AG09309 (cell line): ENCODE data around the gene ZNF367.
"Not testable (repeated sequence)": the region's sequence is repeated elsewhere in the genome, so short reads cannot be mapped to it uniquely, and the experiment has no call there.

Source experiments
- DNase-seq: peaks from one replicate; pipeline ENCODE4 v3.0.0-alpha.2; 2010; ENCODE audit warnings: low read depth
- H3K4me3 ChIP-seq: 2 replicates; pipeline ENCODE4 v1.5.1; 2011; ENCODE audit warnings: mild to moderate bottlenecking, low read depth, low read length, moderate library complexity; ENCODE audit not compliant: control insufficient read depth
- TF ChIP-seq, protein P1 (sequence below): IDR thresholded peaks from 2 replicates; pipeline ENCODE4 v1.5.1; 2011; ENCODE audit warnings: mild to moderate bottlenecking, low read depth, low read length, inconsistent platforms; ENCODE audit not compliant: insufficient read depth, control insufficient read depth; ENCODE audit errors: missing control alignments

ZNF367 gene

GRCh38 chr9:96381696-96382095, 36.5 kb downstream of the ZNF367 start:
- TF ChIP-seq, protein P1, sequence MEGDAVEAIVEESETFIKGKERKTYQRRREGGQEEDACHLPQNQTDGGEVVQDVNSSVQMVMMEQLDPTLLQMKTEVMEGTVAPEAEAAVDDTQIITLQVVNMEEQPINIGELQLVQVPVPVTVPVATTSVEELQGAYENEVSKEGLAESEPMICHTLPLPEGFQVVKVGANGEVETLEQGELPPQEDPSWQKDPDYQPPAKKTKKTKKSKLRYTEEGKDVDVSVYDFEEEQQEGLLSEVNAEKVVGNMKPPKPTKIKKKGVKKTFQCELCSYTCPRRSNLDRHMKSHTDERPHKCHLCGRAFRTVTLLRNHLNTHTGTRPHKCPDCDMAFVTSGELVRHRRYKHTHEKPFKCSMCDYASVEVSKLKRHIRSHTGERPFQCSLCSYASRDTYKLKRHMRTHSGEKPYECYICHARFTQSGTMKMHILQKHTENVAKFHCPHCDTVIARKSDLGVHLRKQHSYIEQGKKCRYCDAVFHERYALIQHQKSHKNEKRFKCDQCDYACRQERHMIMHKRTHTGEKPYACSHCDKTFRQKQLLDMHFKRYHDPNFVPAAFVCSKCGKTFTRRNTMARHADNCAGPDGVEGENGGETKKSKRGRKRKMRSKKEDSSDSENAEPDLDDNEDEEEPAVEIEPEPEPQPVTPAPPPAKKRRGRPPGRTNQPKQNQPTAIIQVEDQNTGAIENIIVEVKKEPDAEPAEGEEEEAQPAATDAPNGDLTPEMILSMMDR = no peak
- DNase-seq = no peak
- H3K4me3 ChIP-seq = no peak overlapping the region

DNA sequence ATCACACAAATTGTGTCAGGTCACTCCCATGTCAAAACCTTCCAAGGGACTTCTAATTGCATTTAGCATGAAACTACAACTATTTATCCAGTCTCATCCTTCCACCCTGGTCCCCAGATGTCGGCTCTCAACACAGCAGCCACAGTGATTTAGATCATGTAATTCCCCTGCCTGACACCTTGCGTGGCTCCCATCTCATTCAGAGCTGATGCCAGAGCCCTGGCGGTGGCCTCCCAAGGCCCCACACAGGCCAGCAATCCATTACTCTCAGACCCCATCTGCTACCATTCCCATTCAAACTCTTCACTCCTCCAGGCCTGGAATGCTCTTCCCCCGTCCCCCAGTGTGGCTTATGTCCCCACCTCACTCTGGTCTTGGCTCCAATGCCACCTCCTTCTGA, 37.0 kb downstream of the ZNF367 start:
- no peak for DNase-seq
- no peak overlapping the region for H3K4me3 ChIP-seq
- TF ChIP-seq, protein P1 = no peak

DNA sequence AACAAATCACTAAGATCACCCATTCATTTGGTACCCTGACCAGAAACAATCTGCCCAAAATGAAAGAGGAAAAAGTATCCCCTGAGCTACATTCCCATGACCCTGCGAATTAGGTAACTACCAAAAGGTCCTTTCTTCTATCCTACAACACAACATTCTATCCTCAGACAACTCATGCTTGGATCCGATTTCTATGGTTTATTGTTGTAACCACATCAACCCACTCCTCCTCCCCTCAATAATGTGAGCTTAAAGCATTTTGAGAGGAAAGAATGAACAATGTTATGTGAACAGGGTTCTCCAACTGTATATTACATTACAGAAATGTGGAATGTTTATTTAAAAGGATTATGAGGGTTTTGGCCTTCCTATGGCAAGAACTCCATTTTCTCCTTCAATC, 38.7 kb downstream of the ZNF367 start:
- no peak overlapping the region for H3K4me3 ChIP-seq
- TF ChIP-seq, protein P1 = no peak
- DNase-seq = no peak

GRCh38 chr9:96378187-96378586, 40.0 kb downstream of the ZNF367 start:
- H3K4me3 ChIP-seq = no peak overlapping the region
- no peak for DNase-seq
- TF ChIP-seq, protein P1 = no peak

DNA sequence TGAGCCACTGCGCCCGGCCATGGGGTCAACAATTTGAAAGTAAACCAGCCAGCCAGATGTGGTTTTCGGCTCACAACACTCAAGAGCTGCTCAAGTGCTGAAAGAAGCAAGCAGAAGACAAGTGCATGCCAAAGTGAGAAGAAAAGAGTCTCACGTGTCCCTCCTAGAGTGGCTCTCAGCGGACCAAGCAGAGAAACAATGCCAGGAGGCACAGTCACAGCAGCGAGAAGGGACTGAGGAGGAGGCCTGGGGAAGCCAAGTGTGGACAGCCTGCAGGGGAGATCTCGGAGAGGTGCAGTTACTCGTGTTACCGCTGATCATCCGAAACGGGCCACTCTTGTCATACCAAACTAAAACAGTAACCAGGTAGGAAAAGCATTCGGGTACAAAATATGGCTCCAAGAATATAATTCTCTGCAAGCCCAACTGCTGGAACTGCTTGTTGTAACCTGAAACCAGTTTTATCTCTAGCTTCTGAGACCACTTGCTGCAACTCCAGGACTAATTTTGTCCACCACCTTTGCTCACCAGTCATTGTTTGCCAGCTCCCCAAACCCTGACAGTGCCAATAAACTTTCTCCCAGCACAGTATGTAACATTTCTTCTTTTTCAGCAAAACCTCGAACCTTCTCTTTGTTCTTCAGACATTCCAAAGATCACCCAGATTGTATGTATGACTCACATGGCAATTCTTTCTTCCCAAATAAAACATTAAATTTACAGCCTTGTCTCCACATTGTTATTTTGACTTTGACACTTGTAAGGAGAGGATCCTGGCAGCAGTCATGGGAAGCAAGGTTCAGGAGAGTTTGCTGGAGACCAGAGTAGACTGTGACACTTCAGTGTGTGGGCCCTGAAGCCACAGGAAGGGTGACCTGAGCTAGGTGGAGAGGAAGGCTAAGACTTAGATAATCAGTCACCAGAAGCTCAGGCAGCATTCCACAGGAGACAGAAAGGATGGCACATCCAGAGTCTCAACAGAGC, 41.0 kb downstream of the ZNF367 start:
- no peak overlapping the region for H3K4me3 ChIP-seq
- TF ChIP-seq, protein P1 = no peak
- peak; percentile 41 for DNase-seq

DNA sequence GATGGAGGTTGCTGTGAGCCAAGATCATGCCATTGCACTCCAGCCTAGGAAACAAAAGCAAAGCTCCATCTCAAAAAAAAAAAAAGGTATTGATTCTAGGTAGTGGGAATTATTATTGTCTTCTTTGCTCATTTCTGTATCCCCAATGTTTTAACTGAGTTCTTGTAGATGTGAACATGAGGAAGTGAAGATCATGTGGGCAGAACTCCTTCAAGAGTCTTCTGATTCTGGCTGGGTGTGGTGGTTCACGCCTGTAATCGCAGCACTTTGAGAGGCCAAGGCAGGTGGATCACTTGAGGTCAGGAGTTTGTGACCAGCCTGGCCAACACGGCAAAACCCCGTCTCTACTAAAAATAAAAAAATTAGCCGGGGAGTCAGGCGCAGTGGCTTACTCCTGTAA, 42.7 kb downstream of the ZNF367 start:
- DNase-seq, H3K4me3 ChIP-seq: not testable (repeated sequence)

DNA sequence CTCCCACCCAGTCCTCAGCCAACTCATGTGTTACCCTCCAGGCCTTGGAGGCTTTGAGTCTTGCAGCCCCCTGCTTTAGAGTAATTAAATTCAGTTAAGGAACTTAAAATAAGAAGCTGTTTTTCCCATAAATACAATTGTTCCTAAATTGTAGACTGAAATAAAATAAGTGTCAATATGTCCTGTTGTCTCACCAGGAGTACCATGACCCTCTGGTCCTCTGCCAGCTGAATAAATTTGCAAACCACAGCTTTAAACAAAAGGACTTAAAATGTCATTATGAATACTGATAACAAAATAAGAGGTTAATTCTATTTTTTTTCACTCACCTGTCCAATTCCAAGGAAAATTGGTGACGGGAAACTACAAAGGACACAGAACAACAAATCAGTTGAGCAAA, 50.2 kb downstream of the ZNF367 start:
- TF ChIP-seq, protein P1 = no peak
- no peak for DNase-seq
- H3K4me3 ChIP-seq = no peak overlapping the region
